ENCODE data around the gene UHMK1.

Gene UHMK1

GRCh38 chr1:162571696-162572095 lies 74.1 kb downstream of the UHMK1 start:
- Histone ChIP-seq H2AK5ac (ENCODE audit: low read depth, low read length) (no peak overlapping the region), H2BK12ac (ENCODE audit: low read length) (no peak overlapping the region), H2BK5ac (ENCODE audit: low read length) (no peak overlapping the region), H3K9me3 (replicated peaks in 1 of 2; ENCODE audit: control insufficient read depth in 2 of 2, insufficient read depth in 1 of 2, low read depth in 1 of 2, low read length in 2 of 2) (no peaks in the 10 kb centered on the region), H3K4me2 (ENCODE audit: insufficient read depth, low read length, poor library complexity, severe bottlenecking) (no peak overlapping the region), H4K91ac (ENCODE audit: low read depth, low read length, poor library complexity) (no peak overlapping the region), H3K4me1 (ENCODE audit: control insufficient read depth in 2 of 2, insufficient read depth in 1 of 2, low read depth in 1 of 2, low read length in 2 of 2) (no peaks in the 10 kb centered on the region), H2BK15ac (ENCODE audit: low read length) (no peak overlapping the region), H3K4ac (ENCODE audit: low read length) (no peak overlapping the region), H2AFZ (ENCODE audit: low read length) (no peak overlapping the region), H4K8ac (ENCODE audit: low read depth, low read length) (no peak overlapping the region), H3K79me1 (ENCODE audit: low read depth, low read length) (no peaks in the 10 kb centered on the region), H3K23ac (ENCODE audit: low read depth, low read length, poor library complexity) (no peak overlapping the region), H2BK120ac (ENCODE audit: low read depth, low read length) (no peak overlapping the region), H3K27ac (replicated peaks; ENCODE audit: low read length) (no peak overlapping the region), H3K14ac (ENCODE audit: low read length) (no peak overlapping the region), H3K4me3 (ENCODE audit: low read length in 2 of 2) (no peak overlapping the region), H3K36me3 (replicated peaks in 1 of 2; ENCODE audit: control insufficient read depth in 2 of 2, insufficient read depth in 2 of 2, low read length in 2 of 2) (peaks cover 2 to 44% of the 10 kb centered on the region in 2 donors), H3K27me3 (ENCODE audit: control insufficient read depth in 3 of 3, insufficient read depth in 3 of 3, low read depth in 1 of 3, low read length in 3 of 3) (no peaks in the 10 kb centered on the region), H3K18ac (ENCODE audit: low read length) (no peak overlapping the region), H3K9ac (ENCODE audit: low read depth, low read length, poor library complexity) (no peak overlapping the region)
- DNase-seq (ENCODE audit: low spot score) = no peak
- no CpG with 5 or more reads among the region's 1 CpG for WGBS, 2 donors (ENCODE audit: extremely low coverage in 2 of 2, insufficient read length in 2 of 2, insufficient replicate concordance in 1 of 2)

GRCh38 chr1:162573136-162573535 lies 75.5 kb downstream of the UHMK1 start:
- H3K79me1 ChIP-seq (ENCODE audit: low read depth, low read length) = no peaks in the 10 kb centered on the region
- H3K23ac ChIP-seq (ENCODE audit: low read depth, low read length, poor library complexity) = no peak overlapping the region
- no peaks in the 10 kb centered on the region for H3K4me1 ChIP-seq (ENCODE audit: control insufficient read depth in 2 of 2, insufficient read depth in 1 of 2, low read depth in 1 of 2, low read length in 2 of 2)
- no peak overlapping the region for H4K91ac ChIP-seq (ENCODE audit: low read depth, low read length, poor library complexity)
- no peak overlapping the region for H3K27ac ChIP-seq (replicated peaks; ENCODE audit: low read length)
- no CpG with 5 or more reads among the region's 1 CpG for WGBS, 2 donors (ENCODE audit: extremely low coverage in 2 of 2, insufficient read length in 2 of 2, insufficient replicate concordance in 1 of 2)
- no peak overlapping the region for H4K8ac ChIP-seq (ENCODE audit: low read depth, low read length)
- DNase-seq (ENCODE audit: low spot score) = no peak
- no peaks in the 10 kb centered on the region for H3K9me3 ChIP-seq (replicated peaks in 1 of 2; ENCODE audit: control insufficient read depth in 2 of 2, insufficient read depth in 1 of 2, low read depth in 1 of 2, low read length in 2 of 2)
- no peak overlapping the region for H3K9ac ChIP-seq (ENCODE audit: low read depth, low read length, poor library complexity)
- no peak overlapping the region for H2BK15ac ChIP-seq (ENCODE audit: low read length)
- H3K4me3 ChIP-seq (ENCODE audit: low read length in 2 of 2) = no peak overlapping the region
- H3K4me2 ChIP-seq (ENCODE audit: insufficient read depth, low read length, poor library complexity, severe bottlenecking) = no peak overlapping the region
- H3K14ac ChIP-seq (ENCODE audit: low read length) = no peak overlapping the region
- H3K4ac ChIP-seq (ENCODE audit: low read length) = no peak overlapping the region
- H3K27me3 ChIP-seq (ENCODE audit: control insufficient read depth in 3 of 3, insufficient read depth in 3 of 3, low read depth in 1 of 3, low read length in 3 of 3) = no peaks in the 10 kb centered on the region
- H2BK5ac ChIP-seq (ENCODE audit: low read length) = no peak overlapping the region
- peaks cover 0 to 43% of the 10 kb centered on the region in 2 donors for H3K36me3 ChIP-seq (replicated peaks in 1 of 2; ENCODE audit: control insufficient read depth in 2 of 2, insufficient read depth in 2 of 2, low read length in 2 of 2)
- H2BK120ac ChIP-seq (ENCODE audit: low read depth, low read length) = no peak overlapping the region
- no peak overlapping the region for H2AFZ ChIP-seq (ENCODE audit: low read length)
- H3K18ac ChIP-seq (ENCODE audit: low read length) = no peak overlapping the region
- no peak overlapping the region for H2BK12ac ChIP-seq (ENCODE audit: low read length)
- no peak overlapping the region for H2AK5ac ChIP-seq (ENCODE audit: low read depth, low read length)

DNA sequence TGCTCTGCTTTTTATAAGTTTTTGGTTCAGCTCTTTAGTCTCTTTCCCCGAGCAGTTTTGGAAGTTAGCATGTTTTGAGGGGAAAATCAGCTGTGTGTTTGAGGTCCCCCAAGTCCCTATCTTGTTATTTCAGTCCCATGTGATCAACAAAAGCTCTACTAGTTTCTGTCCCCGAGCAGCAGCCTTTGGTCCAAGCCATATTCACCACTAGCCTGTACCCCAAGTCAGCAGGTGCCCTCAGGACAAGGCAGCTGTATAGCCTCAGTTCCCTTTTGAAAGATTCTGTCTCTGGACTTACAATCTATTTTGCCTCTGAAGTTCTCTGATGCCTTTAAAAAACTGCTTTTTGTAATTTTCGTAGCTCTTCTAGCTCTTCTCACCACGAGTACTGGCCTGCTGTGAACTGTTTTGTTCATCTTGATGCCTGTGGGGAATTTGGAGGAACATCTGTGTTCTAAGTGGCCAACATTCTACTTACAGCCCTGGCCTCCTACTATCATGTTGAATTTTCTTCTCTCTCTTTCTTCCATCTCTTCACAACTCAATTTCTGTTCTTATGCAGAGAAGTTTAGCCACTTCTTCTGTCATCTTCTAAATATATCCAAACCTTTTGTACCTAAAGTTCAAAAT lies 80.6 kb downstream of the UHMK1 start:
- Histone ChIP-seq H3K27me3 (ENCODE audit: control insufficient read depth in 3 of 3, insufficient read depth in 3 of 3, low read depth in 1 of 3, low read length in 3 of 3) (no peaks in the 10 kb centered on the region), H3K18ac (ENCODE audit: low read length) (no peak overlapping the region), H3K79me1 (ENCODE audit: low read depth, low read length) (no peaks in the 10 kb centered on the region), H2AK5ac (ENCODE audit: low read depth, low read length) (no peak overlapping the region), H3K4me3 (ENCODE audit: low read length in 2 of 2) (no peak overlapping the region), H3K36me3 (replicated peaks in 1 of 2; ENCODE audit: control insufficient read depth in 2 of 2, insufficient read depth in 2 of 2, low read length in 2 of 2) (peaks cover 0 to 58% of the 10 kb centered on the region in 2 donors), H3K4me1 (ENCODE audit: control insufficient read depth in 2 of 2, insufficient read depth in 1 of 2, low read depth in 1 of 2, low read length in 2 of 2) (no peaks in the 10 kb centered on the region), H3K9ac (ENCODE audit: low read depth, low read length, poor library complexity) (no peak overlapping the region), H3K14ac (ENCODE audit: low read length) (no peak overlapping the region), H4K91ac (ENCODE audit: low read depth, low read length, poor library complexity) (no peak overlapping the region), H4K8ac (ENCODE audit: low read depth, low read length) (no peak overlapping the region), H3K4ac (ENCODE audit: low read length) (no peak overlapping the region), H3K4me2 (ENCODE audit: insufficient read depth, low read length, poor library complexity, severe bottlenecking) (no peak overlapping the region), H3K9me3 (replicated peaks in 1 of 2; ENCODE audit: control insufficient read depth in 2 of 2, insufficient read depth in 1 of 2, low read depth in 1 of 2, low read length in 2 of 2) (no peaks in the 10 kb centered on the region), H2BK15ac (ENCODE audit: low read length) (no peak overlapping the region), H2AFZ (ENCODE audit: low read length) (no peak overlapping the region), H2BK120ac (ENCODE audit: low read depth, low read length) (no peak overlapping the region), H3K23ac (ENCODE audit: low read depth, low read length, poor library complexity) (no peak overlapping the region), H3K27ac (replicated peaks; ENCODE audit: low read length) (no peak overlapping the region), H2BK5ac (ENCODE audit: low read length) (no peak overlapping the region), H2BK12ac (ENCODE audit: low read length) (no peak overlapping the region)
- WGBS, 2 donors (ENCODE audit: extremely low coverage in 2 of 2, insufficient read length in 2 of 2, insufficient replicate concordance in 1 of 2) = no CpG with 5 or more reads among the region's 4 CpGs
- no peak for DNase-seq (ENCODE audit: low spot score)

DNA sequence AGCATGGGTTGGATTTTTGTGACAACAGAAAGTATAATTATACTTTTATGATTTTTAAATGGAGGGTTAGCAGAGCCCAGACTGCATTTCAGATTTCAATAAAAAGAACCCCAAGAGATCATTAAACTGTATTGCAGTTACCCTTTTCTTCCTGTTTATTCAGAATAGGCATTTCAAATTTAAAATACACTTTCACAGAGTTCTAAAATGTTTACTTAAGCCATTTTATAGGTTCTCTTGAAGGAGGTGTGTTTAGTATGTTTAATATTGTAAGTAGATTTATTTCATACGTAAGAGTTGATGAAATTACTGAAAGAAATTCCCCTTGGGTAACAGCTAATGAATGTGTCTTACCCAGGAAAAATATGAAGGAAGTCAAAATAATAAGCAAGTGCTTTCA lies 81.3 kb downstream of the UHMK1 start:
- Histone ChIP-seq H3K18ac (ENCODE audit: low read length) (no peak overlapping the region), H2BK15ac (ENCODE audit: low read length) (no peak overlapping the region), H4K8ac (ENCODE audit: low read depth, low read length) (no peak overlapping the region), H2BK120ac (ENCODE audit: low read depth, low read length) (no peak overlapping the region), H3K9ac (ENCODE audit: low read depth, low read length, poor library complexity) (no peak overlapping the region), H2BK5ac (ENCODE audit: low read length) (no peak overlapping the region), H3K4me2 (ENCODE audit: insufficient read depth, low read length, poor library complexity, severe bottlenecking) (no peak overlapping the region), H2AK5ac (ENCODE audit: low read depth, low read length) (no peak overlapping the region), H3K23ac (ENCODE audit: low read depth, low read length, poor library complexity) (no peak overlapping the region), H3K4ac (ENCODE audit: low read length) (no peak overlapping the region), H3K36me3 (replicated peaks in 1 of 2; ENCODE audit: control insufficient read depth in 2 of 2, insufficient read depth in 2 of 2, low read length in 2 of 2) (peaks cover 0 to 64% of the 10 kb centered on the region in 2 donors), H2BK12ac (ENCODE audit: low read length) (no peak overlapping the region), H3K27me3 (ENCODE audit: control insufficient read depth in 3 of 3, insufficient read depth in 3 of 3, low read depth in 1 of 3, low read length in 3 of 3) (no peaks in the 10 kb centered on the region), H3K9me3 (replicated peaks in 1 of 2; ENCODE audit: control insufficient read depth in 2 of 2, insufficient read depth in 1 of 2, low read depth in 1 of 2, low read length in 2 of 2) (no peaks in the 10 kb centered on the region), H3K27ac (replicated peaks; ENCODE audit: low read length) (no peak overlapping the region), H3K14ac (ENCODE audit: low read length) (no peak overlapping the region), H3K4me3 (ENCODE audit: low read length in 2 of 2) (no peak overlapping the region), H3K79me1 (ENCODE audit: low read depth, low read length) (no peaks in the 10 kb centered on the region), H4K91ac (ENCODE audit: low read depth, low read length, poor library complexity) (no peak overlapping the region), H3K4me1 (ENCODE audit: control insufficient read depth in 2 of 2, insufficient read depth in 1 of 2, low read depth in 1 of 2, low read length in 2 of 2) (no peaks in the 10 kb centered on the region), H2AFZ (ENCODE audit: low read length) (no peak overlapping the region)
- WGBS, 2 donors (ENCODE audit: extremely low coverage in 2 of 2, insufficient read length in 2 of 2, insufficient replicate concordance in 1 of 2) = 100% methylated on average over 1 of the region's 1 CpG; no CpG with 5 or more reads in 1 of the 2 donors
- no peak for DNase-seq (ENCODE audit: low spot score)
